ENCODE data around the gene RPL36.

GRCh38 chr19:5694956-5695648, 5.0 kb downstream of the RPL36 start:
- TF ChIP-seq POLR2A (IDR thresholded peaks at IDR 0.05; ENCODE audit: low read depth, low read length) (peak; percentile 52), POLR2AphosphoS5 (IDR thresholded peaks at IDR 0.05; ENCODE audit: low read depth, low read length) (0 out of 2 replicates have a peak, but pooled peaks have one; percentile 12), TAF1 (IDR thresholded peaks at IDR 0.05; ENCODE audit: low read depth, low read length) (no peak)

Measured in GM12891 (cell line).